Stomach (tissue), 4 donors: ENCODE results near the gene PRKAR2B.

Source experiments
- CTCF ChIP-seq, 7 experiments: fragments of 450-650 bp in 4 of 7; fragments of 200-600 bp in 3 of 7; sonication (generic) in 3 of 7; IDR thresholded peaks; one replicate each; pipeline ENCODE4 v1.5.1; 2016 to 2019; ENCODE audit warnings: antibody characterized with exemption in 7 of 7, control low read depth in 2 of 7, mild to moderate bottlenecking in 1 of 7
- POLR2A ChIP-seq, 4 donors: fragments of 450-650 bp; IDR thresholded peaks; one replicate each; pipeline ENCODE4 v1.6.1; 2016; ENCODE audit warnings: antibody characterized with exemption in 4 of 4, control low read depth in 2 of 4, mild to moderate bottlenecking in 1 of 4, moderate library complexity in 1 of 4
- POLR2AphosphoS5 ChIP-seq, 3 donors: sonication (generic); formaldehyde crosslinking; IDR thresholded peaks; one replicate each; pipeline ENCODE4 v1.6.1; 2016; ENCODE audit warnings: antibody characterized with exemption in 3 of 3

DNA sequence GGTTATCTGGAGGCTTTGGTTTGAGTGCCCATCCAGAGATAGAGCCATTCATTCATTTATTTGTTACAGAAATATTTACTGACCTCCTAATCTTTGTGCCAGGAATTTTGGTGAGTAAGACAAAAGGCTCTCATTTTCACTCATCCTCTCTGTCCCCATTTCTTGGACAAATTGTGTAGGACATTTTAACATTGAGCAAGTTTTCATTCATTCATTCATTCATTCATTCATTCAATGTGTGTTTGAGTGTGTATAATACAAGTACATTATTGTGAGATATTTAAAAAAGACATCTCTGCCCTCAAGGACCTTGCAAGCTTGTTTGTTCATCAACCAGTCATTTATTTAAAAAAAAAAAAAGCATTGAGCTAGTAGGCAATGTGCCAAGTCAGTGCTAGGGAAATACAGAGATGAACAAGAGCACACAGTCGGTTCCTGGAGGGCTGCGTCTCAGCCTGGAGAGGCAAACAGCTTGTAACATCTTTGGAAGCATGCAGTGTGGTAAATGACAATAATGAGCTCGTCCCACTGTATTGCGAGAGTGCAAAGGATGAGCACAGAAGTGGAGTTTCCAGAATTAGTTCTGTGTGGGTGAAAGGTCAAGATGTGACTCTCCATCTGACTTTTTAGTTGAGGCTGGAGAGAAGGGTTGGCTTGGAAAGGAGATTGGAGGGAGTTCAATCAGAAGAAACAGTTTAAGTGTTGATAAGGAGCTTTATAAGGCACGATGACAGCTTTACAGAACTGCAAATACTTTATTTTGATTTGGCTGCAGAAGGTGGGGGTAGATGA is 73.8 kb downstream of the PRKAR2B start:
- TF ChIP-seq CTCF (IDR thresholded peaks at IDR 0.05) (no peak), POLR2A (IDR thresholded peaks at IDR 0.05) (no peak), POLR2AphosphoS5 (IDR thresholded peaks at IDR 0.05) (peak in 1 of 3 donors; percentile 36)
